ENCODE data around the gene DNMT1.
"Not testable (repeated sequence)": the region's sequence is repeated elsewhere in the genome, so short reads cannot be mapped to it uniquely, and the experiment has no call there.

The DNMT1 gene

GRCh38 chr19:10194500-10195198 is at the start of gene DNMT1:
DNMT1 (minus strand) TSS chr19:10194953; CDS start chr19:10194899, 54 bp downstream.
- peak; percentile 90 for DNase-seq (ENCODE audit: low read depth)
- TF ChIP-seq CTCF (IDR thresholded peaks at IDR 0.05; ENCODE audit: control insufficient read depth, extremely low read depth, insufficient read depth), result no peak
- H3K4me3 ChIP-seq (ENCODE audit: low read depth, low read length), result peak within 1 kb of the TSS; percentile 64

- TF ChIP-seq CTCF (IDR thresholded peaks at IDR 0.05; ENCODE audit: control insufficient read depth, extremely low read depth, insufficient read depth), result no peak
- no peak overlapping the region for H3K4me3 ChIP-seq (ENCODE audit: low read depth, low read length)
- no peak for DNase-seq (ENCODE audit: low read depth)
Measured at GRCh38 chr19:10243606-10244005, 48.9 kb upstream of the DNMT1 start.

- not testable (repeated sequence) for DNase-seq (ENCODE audit: low read depth); H3K4me3 ChIP-seq (ENCODE audit: low read depth, low read length)
Measured at GRCh38 chr19:10241826-10242449, 47.2 kb upstream of the DNMT1 start.

GRCh38 chr19:10238172-10238783 is 43.5 kb upstream of the DNMT1 start:
- H3K4me3 ChIP-seq (ENCODE audit: low read depth, low read length), result no peak overlapping the region
- peak; percentile 54 for DNase-seq (ENCODE audit: low read depth)
- TF ChIP-seq CTCF (IDR thresholded peaks at IDR 0.05; ENCODE audit: control insufficient read depth, extremely low read depth, insufficient read depth), result no peak

- DNase-seq (ENCODE audit: low read depth), result no peak
- no peak for TF ChIP-seq CTCF (IDR thresholded peaks at IDR 0.05; ENCODE audit: control insufficient read depth, extremely low read depth, insufficient read depth)
- no peak overlapping the region for H3K4me3 ChIP-seq (ENCODE audit: low read depth, low read length)
Measured at GRCh38 chr19:10237702-10238101, 42.9 kb upstream of the DNMT1 start.

GRCh38 chr19:10235409-10235808 is 40.7 kb upstream of the DNMT1 start:
- H3K4me3 ChIP-seq (ENCODE audit: low read depth, low read length), result not testable (repeated sequence)

GRCh38 chr19:10235003-10235402 is 40.2 kb upstream of the DNMT1 start:
- H3K4me3 ChIP-seq (ENCODE audit: low read depth, low read length), result no peak overlapping the region
- TF ChIP-seq CTCF (IDR thresholded peaks at IDR 0.05; ENCODE audit: control insufficient read depth, extremely low read depth, insufficient read depth), result no peak
- no peak for DNase-seq (ENCODE audit: low read depth)

More at GRCh38 chr19:10235409-10235808, 40.7 kb upstream of the DNMT1 start:
- not testable (repeated sequence) for DNase-seq (ENCODE audit: low read depth)
